GM12891 (cell line): ENCODE measurements around the gene P3H3.

ENCODE experiments used
- POLR2A ChIP-seq: IDR thresholded peaks from 2 replicates; pipeline ENCODE4 v1.6.1; 2011; ENCODE audit warnings: low read depth, low read length, control low read depth
- POLR2AphosphoS5 ChIP-seq: IDR thresholded peaks from 2 replicates; pipeline ENCODE4 v1.6.1; 2011; ENCODE audit warnings: low read depth, low read length, control low read depth
- TAF1 ChIP-seq: IDR thresholded peaks from 2 replicates; pipeline ENCODE4 v1.6.1; 2011; ENCODE audit warnings: low read depth, low read length, control low read depth

- no peak for TF ChIP-seq POLR2AphosphoS5
- TF ChIP-seq TAF1, result no peak
- no peak for TF ChIP-seq POLR2A
These were observed 15.1 kb downstream of the P3H3 start for GRCh38 chr12:6843118-6843902.
